Measurements from ENCODE around the gene SCAMP4. TPM values are rescaled to one million over a fixed set of nuclear protein-coding genes. Genes with fewer than 3 reads are reported as not detected.

The SCAMP4 gene
- total and polyA plus RNA-seq, 2 of the 13 experiments (the other 11 are each of a cell fraction or from before 2014, with no cell fraction given) = 10.7 to 13.7 TPM

DNA sequence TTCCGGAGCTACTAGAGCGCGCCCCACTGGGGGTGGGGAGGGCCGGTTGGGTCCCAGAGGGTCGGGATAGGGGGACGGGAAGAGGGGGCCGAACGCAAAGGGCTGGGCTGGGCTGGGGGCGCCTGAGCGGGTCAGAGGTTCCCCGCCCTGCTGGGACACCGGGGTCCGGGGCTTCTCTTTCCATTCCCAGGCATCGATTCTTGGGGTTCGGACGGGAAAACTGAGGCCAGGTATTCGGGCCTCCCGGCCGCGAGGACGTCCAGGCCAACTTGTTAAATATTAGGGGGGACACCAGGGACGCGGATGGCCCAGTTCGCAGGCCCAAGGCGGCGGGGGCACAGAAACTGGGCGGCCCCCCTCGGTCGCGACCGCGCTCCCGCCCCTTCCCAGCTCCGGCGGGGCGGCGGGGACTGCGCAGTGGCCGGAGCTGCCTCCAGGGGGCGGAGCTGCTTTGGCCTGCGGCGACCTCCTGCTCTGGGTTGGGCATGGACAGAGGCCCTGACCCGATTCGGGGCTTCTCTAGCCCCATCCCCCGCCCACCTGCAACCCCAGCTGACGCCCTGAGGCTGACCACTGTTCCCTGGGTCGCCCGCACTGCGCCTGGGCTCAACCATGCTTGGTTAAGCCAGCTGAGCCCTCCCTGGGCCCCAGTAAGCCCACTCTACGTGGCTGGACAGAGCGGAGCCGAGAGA, 40.6 kb upstream of the SCAMP4 start (continued):
- TF ChIP-seq, protein P1, sequence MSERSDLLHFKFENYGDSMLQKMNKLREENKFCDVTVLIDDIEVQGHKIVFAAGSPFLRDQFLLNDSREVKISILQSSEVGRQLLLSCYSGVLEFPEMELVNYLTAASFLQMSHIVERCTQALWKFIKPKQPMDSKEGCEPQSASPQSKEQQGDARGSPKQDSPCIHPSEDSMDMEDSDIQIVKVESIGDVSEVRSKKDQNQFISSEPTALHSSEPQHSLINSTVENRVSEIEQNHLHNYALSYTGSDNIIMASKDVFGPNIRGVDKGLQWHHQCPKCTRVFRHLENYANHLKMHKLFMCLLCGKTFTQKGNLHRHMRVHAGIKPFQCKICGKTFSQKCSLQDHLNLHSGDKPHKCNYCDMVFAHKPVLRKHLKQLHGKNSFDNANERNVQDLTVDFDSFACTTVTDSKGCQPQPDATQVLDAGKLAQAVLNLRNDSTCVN (CRISPR knock-in tag; IDR thresholded peaks at IDR 0.05; ENCODE audit: borderline replicate concordance) = 0 out of 2 replicates have a peak, but pooled peaks have one; percentile 24
- no peak for TF ChIP-seq ZNF552 (CRISPR knock-in tag; IDR thresholded peaks at IDR 0.05; ENCODE audit: borderline replicate concordance)
- no peak for TF ChIP-seq IKZF4 (CRISPR knock-in tag; IDR thresholded peaks at IDR 0.05; ENCODE audit: borderline replicate concordance, low read depth, not compliant biosample characterization)
- TF ChIP-seq, protein P2, sequence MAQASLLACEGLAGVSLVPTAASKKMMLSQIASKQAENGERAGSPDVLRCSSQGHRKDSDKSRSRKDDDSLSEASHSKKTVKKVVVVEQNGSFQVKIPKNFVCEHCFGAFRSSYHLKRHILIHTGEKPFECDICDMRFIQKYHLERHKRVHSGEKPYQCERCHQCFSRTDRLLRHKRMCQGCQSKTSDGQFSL (CRISPR knock-in tag; IDR thresholded peaks at IDR 0.05) = no peak
- no peak for TF ChIP-seq GZF1 (CRISPR knock-in tag; IDR thresholded peaks at IDR 0.05)
- no peak for TF ChIP-seq ZNF468 (CRISPR knock-in tag; IDR thresholded peaks at IDR 0.05)
- TF ChIP-seq NFE2L2 (IDR thresholded peaks at IDR 0.05; ENCODE audit: low read length) = no peak
- no peak for TF ChIP-seq HMG20A (CRISPR knock-in tag; IDR thresholded peaks at IDR 0.05; ENCODE audit: borderline replicate concordance)
- TF ChIP-seq, protein P3, sequence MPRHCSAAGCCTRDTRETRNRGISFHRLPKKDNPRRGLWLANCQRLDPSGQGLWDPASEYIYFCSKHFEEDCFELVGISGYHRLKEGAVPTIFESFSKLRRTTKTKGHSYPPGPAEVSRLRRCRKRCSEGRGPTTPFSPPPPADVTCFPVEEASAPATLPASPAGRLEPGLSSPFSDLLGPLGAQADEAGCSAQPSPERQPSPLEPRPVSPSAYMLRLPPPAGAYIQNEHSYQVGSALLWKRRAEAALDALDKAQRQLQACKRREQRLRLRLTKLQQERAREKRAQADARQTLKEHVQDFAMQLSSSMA (CRISPR knock-in tag; IDR thresholded peaks at IDR 0.05) = no peak
- no peak for TF ChIP-seq MLLT10 (CRISPR knock-in tag; IDR thresholded peaks at IDR 0.05)
- TF ChIP-seq TSC22D2 (CRISPR knock-in tag; IDR thresholded peaks at IDR 0.05; ENCODE audit: borderline replicate concordance) = no peak
- peak; percentile 91 for TF ChIP-seq RBFOX2 (IDR thresholded peaks at IDR 0.05; ENCODE audit: low read depth, low read length)
- no peak for TF ChIP-seq MYNN (CRISPR knock-in tag; IDR thresholded peaks at IDR 0.05; ENCODE audit: low read depth)
- TF ChIP-seq, protein P4, sequence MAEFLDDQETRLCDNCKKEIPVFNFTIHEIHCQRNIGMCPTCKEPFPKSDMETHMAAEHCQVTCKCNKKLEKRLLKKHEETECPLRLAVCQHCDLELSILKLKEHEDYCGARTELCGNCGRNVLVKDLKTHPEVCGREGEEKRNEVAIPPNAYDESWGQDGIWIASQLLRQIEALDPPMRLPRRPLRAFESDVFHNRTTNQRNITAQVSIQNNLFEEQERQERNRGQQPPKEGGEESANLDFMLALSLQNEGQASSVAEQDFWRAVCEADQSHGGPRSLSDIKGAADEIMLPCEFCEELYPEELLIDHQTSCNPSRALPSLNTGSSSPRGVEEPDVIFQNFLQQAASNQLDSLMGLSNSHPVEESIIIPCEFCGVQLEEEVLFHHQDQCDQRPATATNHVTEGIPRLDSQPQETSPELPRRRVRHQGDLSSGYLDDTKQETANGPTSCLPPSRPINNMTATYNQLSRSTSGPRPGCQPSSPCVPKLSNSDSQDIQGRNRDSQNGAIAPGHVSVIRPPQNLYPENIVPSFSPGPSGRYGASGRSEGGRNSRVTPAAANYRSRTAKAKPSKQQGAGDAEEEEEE (CRISPR knock-in tag; IDR thresholded peaks at IDR 0.05; ENCODE audit: borderline replicate concordance) = no peak
- TF ChIP-seq, protein P5, sequence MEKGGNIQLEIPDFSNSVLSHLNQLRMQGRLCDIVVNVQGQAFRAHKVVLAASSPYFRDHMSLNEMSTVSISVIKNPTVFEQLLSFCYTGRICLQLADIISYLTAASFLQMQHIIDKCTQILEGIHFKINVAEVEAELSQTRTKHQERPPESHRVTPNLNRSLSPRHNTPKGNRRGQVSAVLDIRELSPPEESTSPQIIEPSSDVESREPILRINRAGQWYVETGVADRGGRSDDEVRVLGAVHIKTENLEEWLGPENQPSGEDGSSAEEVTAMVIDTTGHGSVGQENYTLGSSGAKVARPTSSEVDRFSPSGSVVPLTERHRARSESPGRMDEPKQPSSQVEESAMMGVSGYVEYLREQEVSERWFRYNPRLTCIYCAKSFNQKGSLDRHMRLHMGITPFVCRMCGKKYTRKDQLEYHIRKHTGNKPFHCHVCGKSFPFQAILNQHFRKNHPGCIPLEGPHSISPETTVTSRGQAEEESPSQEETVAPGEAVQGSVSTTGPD (CRISPR knock-in tag; IDR thresholded peaks at IDR 0.05) = no peak
- no peak for TF ChIP-seq HNRNPUL1 (IDR thresholded peaks at IDR 0.05; ENCODE audit: low read depth, low read length)
- TF ChIP-seq, protein P6, sequence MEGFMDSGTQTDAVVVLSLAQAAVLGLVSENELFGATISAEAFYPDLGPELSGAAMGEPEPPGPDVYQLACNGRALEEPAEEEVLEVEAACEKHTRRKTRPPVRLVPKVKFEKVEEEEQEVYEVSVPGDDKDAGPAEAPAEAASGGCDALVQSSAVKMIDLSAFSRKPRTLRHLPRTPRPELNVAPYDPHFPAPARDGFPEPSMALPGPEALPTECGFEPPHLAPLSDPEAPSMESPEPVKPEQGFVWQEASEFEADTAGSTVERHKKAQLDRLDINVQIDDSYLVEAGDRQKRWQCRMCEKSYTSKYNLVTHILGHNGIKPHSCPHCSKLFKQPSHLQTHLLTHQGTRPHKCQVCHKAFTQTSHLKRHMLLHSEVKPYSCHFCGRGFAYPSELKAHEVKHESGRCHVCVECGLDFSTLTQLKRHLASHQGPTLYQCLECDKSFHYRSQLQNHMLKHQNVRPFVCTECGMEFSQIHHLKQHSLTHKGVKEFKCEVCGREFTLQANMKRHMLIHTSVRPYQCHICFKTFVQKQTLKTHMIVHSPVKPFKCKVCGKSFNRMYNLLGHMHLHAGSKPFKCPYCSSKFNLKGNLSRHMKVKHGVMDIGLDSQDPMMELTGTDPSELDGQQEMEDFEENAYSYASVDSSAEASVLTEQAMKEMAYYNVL (CRISPR knock-in tag; IDR thresholded peaks at IDR 0.05; ENCODE audit: borderline replicate concordance) = no peak
- 0 out of 2 replicates have a peak, but pooled peaks have one; percentile 3 for TF ChIP-seq ZNF124 (CRISPR knock-in tag; IDR thresholded peaks at IDR 0.05)
- TF ChIP-seq SIN3A (IDR thresholded peaks at IDR 0.05; ENCODE audit: borderline replicate concordance, low read depth, low read length) = peak; percentile 45; the same call in 1 of the 2 replicates
- no peak for TF ChIP-seq MIXL1 (CRISPR knock-in tag; IDR thresholded peaks at IDR 0.05)

Measured in HepG2 (cell line).